H1 (cell line): ENCODE data around the gene TXNDC15. TPM values are rescaled to one million over a fixed set of nuclear protein-coding genes. Genes with fewer than 3 reads are reported as not detected.

Experiments used
- CBX5 ChIP-seq: fragments of 300-800, 300-1000 bp; sonication (generic); IDR thresholded peaks from 2 replicates; pipeline ENCODE4 v1.7.1; 2016; ENCODE audit warnings: antibody characterized with exemption, low read length, low read depth
- CREB1 ChIP-seq: IDR thresholded peaks from 2 replicates; pipeline ENCODE4 v1.6.1; 2012; ENCODE audit warnings: inconsistent platforms
- CTBP2 ChIP-seq: IDR thresholded peaks from 2 replicates; pipeline ENCODE4 v1.7.0; 2011; ENCODE audit warnings: borderline replicate concordance, mild to moderate bottlenecking, moderate library complexity, mixed read lengths, low read length; ENCODE audit not compliant: insufficient read depth, insufficient read length
- CTCF ChIP-seq, 3 experiments: IDR thresholded peaks; 1 replicate in 2 of 3; 2 replicates in 1 of 3; pipeline versions ENCODE4 v1.5.1 to v1.6.1; 2011; ENCODE audit warnings: low read length in 3 of 3, mild to moderate bottlenecking in 3 of 3, inconsistent platforms in 2 of 3, low read depth in 1 of 3, moderate library complexity in 1 of 3; ENCODE audit not compliant: insufficient read depth in 1 of 3; ENCODE audit errors: control extremely low read depth in 1 of 3
- EGR1 ChIP-seq: IDR thresholded peaks from 2 replicates; pipeline ENCODE4 v1.6.1; 2011; ENCODE audit warnings: low read depth, low read length, borderline replicate concordance
- FOSL1 ChIP-seq: IDR thresholded peaks from 2 replicates; pipeline ENCODE4 v1.6.1; 2011; ENCODE audit warnings: mild to moderate bottlenecking, low read depth, low read length, moderate library complexity; ENCODE audit not compliant: insufficient read depth
- GABPA ChIP-seq: IDR thresholded peaks from 2 replicates; pipeline ENCODE4 v1.6.1; 2011; ENCODE audit warnings: mild to moderate bottlenecking, low read length, moderate library complexity, borderline replicate concordance; ENCODE audit not compliant: insufficient read depth
- GTF2F1 ChIP-seq: IDR thresholded peaks from 2 replicates; pipeline ENCODE4 v1.6.1; 2012; ENCODE audit warnings: low read depth, low read length, improper control_type of control experiment, borderline replicate concordance
- JUN ChIP-seq: IDR thresholded peaks from 2 replicates; pipeline ENCODE4 v1.6.1; 2011; ENCODE audit warnings: low read depth, mild to moderate bottlenecking, improper control_type of control experiment, low read length
- NRF1 ChIP-seq: IDR thresholded peaks from 2 replicates; pipeline ENCODE4 v1.6.1; 2011; ENCODE audit warnings: mild to moderate bottlenecking, low read depth, low read length, improper control_type of control experiment
- POU5F1 ChIP-seq: IDR thresholded peaks from 2 replicates; pipeline ENCODE4 v1.6.1; 2011; ENCODE audit warnings: low read depth, mild to moderate bottlenecking, low read length, moderate library complexity
- RFX5 ChIP-seq: IDR thresholded peaks from 2 replicates; pipeline ENCODE4 v1.6.1; 2011; ENCODE audit warnings: low read depth, low read length, improper control_type of control experiment, borderline replicate concordance
- RNF2 ChIP-seq: fragments of 200-900, 300-1000 bp; sonication (generic); IDR thresholded peaks from 2 replicates; pipeline ENCODE4 v1.7.1; 2016; ENCODE audit warnings: borderline replicate concordance, low read depth, mild to moderate bottlenecking, antibody characterized with exemption, low read length; ENCODE audit not compliant: poor library complexity, severe bottlenecking; ENCODE audit errors: missing control alignments
- SAP30 ChIP-seq: fragments of 300-600 bp; sonication (generic); IDR thresholded peaks from 2 replicates; pipeline ENCODE4 v1.7.1; 2012; ENCODE audit warnings: low read length, moderate library complexity, mild to moderate bottlenecking, inconsistent platforms; ENCODE audit not compliant: insufficient read depth, insufficient replicate concordance
- SIN3A ChIP-seq, 2 experiments: IDR thresholded peaks in 1 of 2; conservative IDR thresholded peaks in 1 of 2; 2 replicates each; pipeline ENCODE4 v1.6.1; 2011 to 2012; ENCODE audit warnings: low read length in 2 of 2, improper control_type of control experiment in 1 of 2, low read depth in 1 of 2, mild to moderate bottlenecking in 1 of 2
- SUZ12 ChIP-seq: fragments of 200-600 bp; sonication (generic); IDR thresholded peaks from 2 replicates; pipeline ENCODE4 v1.6.1; 2012; ENCODE audit warnings: mild to moderate bottlenecking, inconsistent platforms, low read length, moderate library complexity, mixed read lengths
- USF2 ChIP-seq: IDR thresholded peaks from 2 replicates; pipeline ENCODE4 v1.6.1; 2011; ENCODE audit warnings: low read length, improper control_type of control experiment
- YY1 ChIP-seq: IDR thresholded peaks from 2 replicates; pipeline ENCODE4 v1.6.1; 2011; ENCODE audit warnings: low read depth, mild to moderate bottlenecking, low read length
- ZNF274 ChIP-seq: IDR thresholded peaks from 2 replicates; pipeline ENCODE4 v1.7.0; 2012; ENCODE audit warnings: low read length, borderline replicate concordance; ENCODE audit errors: extremely low read depth
- polyA plus RNA-seq, 7 experiments: library from polyadenylated mRNA; depleted of rRNA in 3 of 7; stranded (reverse) in 5 of 7; unstranded in 2 of 7; fragments of >200 nt in 5 of 7; fragments of 200-250 nt in 2 of 7; gene quantifications; 1 replicate in 5 of 7; 2 replicates in 1 of 7; 4 replicates in 1 of 7; pipeline versions ENCODE4 v1.2.1 to v1.2.3, GENCODE V29; 2011 to 2013; ENCODE audit warnings: missing spikeins in 2 of 7, mixed read lengths in 2 of 7
- total RNA-seq: library from RNA; stranded (reverse); fragmentation: NEBNext Ultra II Directional; extraction: Animal tissue kit (Norgen Biotek cat#: 25700); gene quantifications from 2 replicates; pipeline ENCODE4 v1.2.1, GENCODE V29; 2021

TXNDC15 gene
- total and polyA plus RNA-seq, 2 of the 8 experiments (the other 6 are each of a cell fraction or from before 2014, with no cell fraction given) = 20.1 to 30.8 TPM

DNA sequence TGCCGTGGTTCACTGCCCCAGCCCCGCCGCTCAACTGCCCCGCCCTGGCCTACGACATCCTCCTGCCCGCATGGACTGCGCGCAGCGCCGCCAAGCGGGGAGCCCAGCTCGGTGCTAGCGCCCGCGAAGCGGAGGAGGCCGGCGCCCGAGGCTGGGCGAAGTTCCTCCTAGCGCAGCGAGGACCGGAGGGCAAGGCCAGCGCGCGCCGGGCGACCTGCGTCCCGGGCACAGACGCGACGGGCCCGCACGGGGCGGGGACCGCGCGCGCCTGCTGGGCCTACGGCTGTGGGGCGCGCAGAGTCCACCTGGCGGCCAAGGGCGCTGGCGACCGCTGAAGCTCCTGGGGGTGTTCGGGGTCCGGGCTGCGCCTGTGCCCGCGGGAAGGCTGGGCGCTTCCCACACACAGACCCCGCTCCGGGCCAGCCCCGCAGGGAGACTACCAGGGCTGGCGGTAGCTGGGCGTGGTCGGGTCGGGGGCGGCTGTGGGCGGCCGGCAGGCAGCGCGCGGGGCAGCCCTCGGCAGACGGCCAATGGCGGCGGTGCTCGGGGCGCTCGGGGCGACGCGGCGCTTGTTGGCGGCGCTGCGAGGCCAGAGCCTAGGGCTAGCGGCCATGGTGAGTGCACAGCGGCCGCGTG, 30.6 kb downstream of the TXNDC15 start, which contains the start of gene PCBD2 (continued):
- TF ChIP-seq ZNF274 = no peak
- TF ChIP-seq GTF2F1 = no peak
- peak in 1 of 2 experiments; percentile 82; a peak in 2 of 4 replicates for TF ChIP-seq SIN3A (conservative IDR thresholded peaks at IDR 0.05 in 1 of 2, IDR thresholded peaks at IDR 0.05 in 1 of 2; ENCODE audit: low read depth in 1 of 2, low read length in 2 of 2)
- no peak for TF ChIP-seq RFX5
- no peak for TF ChIP-seq CBX5
- no peak for TF ChIP-seq POU5F1
- TF ChIP-seq EGR1 = peak; percentile 25; the same call in 1 of the 2 replicates
- peak; percentile 59 for TF ChIP-seq CREB1
- TF ChIP-seq GABPA = peak; percentile 63; the same call in 1 of the 2 replicates
- no peak for TF ChIP-seq RNF2
- TF ChIP-seq CTCF (IDR thresholded peaks at IDR 0.05; ENCODE audit: control extremely low read depth in 1 of 3, insufficient read depth in 1 of 3, low read depth in 1 of 3, low read length in 3 of 3) = peak; percentile 89 to 92 (median 90)
- TF ChIP-seq USF2 = no peak
- TF ChIP-seq FOSL1 = no peak
- no peak for TF ChIP-seq NRF1
- no peak for TF ChIP-seq SAP30
- TF ChIP-seq CTBP2 = no peak
- TF ChIP-seq YY1 = peak; percentile 88; the same call in 1 of the 2 replicates
- no peak for TF ChIP-seq SUZ12
- TF ChIP-seq JUN = no peak
